ENCODE measurements around the gene BATF3.

DNA sequence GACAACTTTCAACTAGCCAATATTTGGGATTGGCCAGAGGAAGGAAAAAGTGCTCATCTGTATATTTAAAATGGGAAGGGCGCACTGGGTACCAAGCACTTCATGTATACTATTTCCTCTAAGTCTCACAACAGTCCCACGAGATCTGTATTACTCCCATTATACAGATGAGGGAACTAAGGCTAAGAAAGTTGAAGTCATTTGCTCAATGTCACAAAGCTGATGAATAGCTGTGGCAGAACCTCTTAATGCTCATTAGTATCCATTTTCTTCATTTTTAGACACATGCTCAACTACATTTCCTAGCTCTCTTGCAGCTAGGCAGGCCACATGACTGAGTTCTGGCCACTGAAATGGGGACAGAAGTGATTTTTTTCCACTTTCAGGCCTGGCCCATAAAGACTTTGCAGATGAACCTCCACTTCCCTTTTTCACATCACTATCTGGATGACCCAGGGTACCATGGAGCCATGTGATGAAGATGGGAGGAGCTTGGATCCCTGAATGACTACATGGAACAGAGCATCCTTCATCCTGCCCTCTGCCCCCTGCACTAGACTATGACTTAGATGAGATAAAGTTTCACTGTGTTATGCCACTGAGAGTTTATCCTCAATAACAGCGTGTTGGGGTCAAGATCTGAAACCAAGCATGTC is 59.3 kb downstream of the BATF3 start:
- TF ChIP-seq, protein P1, sequence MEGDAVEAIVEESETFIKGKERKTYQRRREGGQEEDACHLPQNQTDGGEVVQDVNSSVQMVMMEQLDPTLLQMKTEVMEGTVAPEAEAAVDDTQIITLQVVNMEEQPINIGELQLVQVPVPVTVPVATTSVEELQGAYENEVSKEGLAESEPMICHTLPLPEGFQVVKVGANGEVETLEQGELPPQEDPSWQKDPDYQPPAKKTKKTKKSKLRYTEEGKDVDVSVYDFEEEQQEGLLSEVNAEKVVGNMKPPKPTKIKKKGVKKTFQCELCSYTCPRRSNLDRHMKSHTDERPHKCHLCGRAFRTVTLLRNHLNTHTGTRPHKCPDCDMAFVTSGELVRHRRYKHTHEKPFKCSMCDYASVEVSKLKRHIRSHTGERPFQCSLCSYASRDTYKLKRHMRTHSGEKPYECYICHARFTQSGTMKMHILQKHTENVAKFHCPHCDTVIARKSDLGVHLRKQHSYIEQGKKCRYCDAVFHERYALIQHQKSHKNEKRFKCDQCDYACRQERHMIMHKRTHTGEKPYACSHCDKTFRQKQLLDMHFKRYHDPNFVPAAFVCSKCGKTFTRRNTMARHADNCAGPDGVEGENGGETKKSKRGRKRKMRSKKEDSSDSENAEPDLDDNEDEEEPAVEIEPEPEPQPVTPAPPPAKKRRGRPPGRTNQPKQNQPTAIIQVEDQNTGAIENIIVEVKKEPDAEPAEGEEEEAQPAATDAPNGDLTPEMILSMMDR (IDR thresholded peaks at IDR 0.05; ENCODE audit: extremely low read depth in 1 of 2, insufficient read depth in 1 of 2, low read depth in 1 of 2, low read length in 2 of 2): no peak
- TF ChIP-seq POLR2AphosphoS5 (IDR thresholded peaks at IDR 0.05; ENCODE audit: insufficient read depth, low read depth, low read length) (no peak), POLR2A (IDR thresholded peaks at IDR 0.05; ENCODE audit: low read depth, low read length) (no peak)

Data from endothelial cell of umbilical vein (primary cell).